GM18505 (cell line): Measurements from ENCODE around the gene GPR157.
"Not testable (repeated sequence)": the region's sequence is repeated elsewhere in the genome, so short reads cannot be mapped to it uniquely, and the experiment has no call there.

ENCODE experiments used
- ATAC-seq: cut with Tn5 transposase; IDR thresholded peaks from one replicate; pipeline ENCODE4 v1.9.1; 2021; ENCODE audit not compliant: unreplicated experiment
- POLR2A ChIP-seq: IDR thresholded peaks from 4 replicates; pipeline ENCODE4 v1.6.1; 2011; ENCODE audit warnings: borderline replicate concordance; ENCODE audit not compliant: insufficient read depth, insufficient read length; ENCODE audit errors: extremely low read depth

The GPR157 gene

GRCh38 chr1:9135073-9135836, 6.4 kb upstream of the GPR157 start:
- ATAC-seq = no peak
- no peak for TF ChIP-seq POLR2A

GRCh38 chr1:9133870-9134585, 5.1 kb upstream of the GPR157 start:
- TF ChIP-seq POLR2A = no peak
- no peak for ATAC-seq

- TF ChIP-seq POLR2A = no peak
Measured at GRCh38 chr1:9129266-9130041, 552 bp upstream of the GPR157 start.

GRCh38 chr1:9128166-9128519, 759 bp downstream of the GPR157 start:
- no peak for ATAC-seq
- no peak for TF ChIP-seq POLR2A

More at GRCh38 chr1:9129266-9130041, 552 bp upstream of the GPR157 start:
- peak; percentile 72 for ATAC-seq

- ATAC-seq = no peak
Measured at GRCh38 chr1:9127395-9128165, 1.3 kb downstream of the GPR157 start.

GRCh38 chr1:9126511-9126910, 2.4 kb downstream of the GPR157 start:
- no peak for TF ChIP-seq POLR2A
- no peak for ATAC-seq

More at GRCh38 chr1:9127395-9128165, 1.3 kb downstream of the GPR157 start:
- no peak for TF ChIP-seq POLR2A

GRCh38 chr1:9125847-9126246, 3.1 kb downstream of the GPR157 start:
- not testable (repeated sequence) for ATAC-seq

- ATAC-seq = no peak
- TF ChIP-seq POLR2A = no peak
Measured at GRCh38 chr1:9125325-9125724, 3.6 kb downstream of the GPR157 start.

- not testable (repeated sequence) for ATAC-seq
Measured at GRCh38 chr1:9124389-9124788, 4.5 kb downstream of the GPR157 start.

- ATAC-seq = not testable (repeated sequence)
Measured at GRCh38 chr1:9123665-9124064, 5.2 kb downstream of the GPR157 start.

GRCh38 chr1:9121496-9122409, 7.1 kb downstream of the GPR157 start:
- ATAC-seq = no peak
- TF ChIP-seq POLR2A = no peak

GRCh38 chr1:9120312-9120958, 8.5 kb downstream of the GPR157 start:
- no peak for TF ChIP-seq POLR2A

More at GRCh38 chr1:9120312-9120958, 8.5 kb downstream of the GPR157 start:
- ATAC-seq = no peak
